Breast epithelium (tissue), 3 donors: ENCODE measurements around the gene DCDC1.

Source experiments
- CTCF ChIP-seq, 3 donors: fragments of 450-650 bp; IDR thresholded peaks; one replicate each; pipeline ENCODE4 v1.5.1; 2016 to 2017; ENCODE audit warnings: antibody characterized with exemption in 3 of 3, mild to moderate bottlenecking in 3 of 3, moderate library complexity in 3 of 3
- POLR2A ChIP-seq: fragments of 450-650 bp; IDR thresholded peaks from one replicate; pipeline ENCODE4 v1.6.1; 2016; ENCODE audit warnings: antibody characterized with exemption, mild to moderate bottlenecking, moderate library complexity
- POLR2AphosphoS5 ChIP-seq, 3 donors: sonication (generic); formaldehyde crosslinking; IDR thresholded peaks; one replicate each; pipeline ENCODE4 v1.6.1; 2017; ENCODE audit warnings: antibody characterized with exemption in 3 of 3

GRCh38 chr11:31117038-31117437 is 252.5 kb downstream of the DCDC1 start:
- no peak for TF ChIP-seq CTCF (IDR thresholded peaks at IDR 0.05)
- TF ChIP-seq POLR2A: no peak
- no peak for TF ChIP-seq POLR2AphosphoS5 (IDR thresholded peaks at IDR 0.05)
